Ascending aorta (tissue), 2 donors: ENCODE data around the gene CHAT. TPM values are rescaled to one million over a fixed set of nuclear protein-coding genes. Genes with fewer than 3 reads are reported as not detected.

Experiments used
- DNase-seq, 2 donors: peaks; one replicate each; pipeline ENCODE4 v3.0.0-alpha.2; 2019; ENCODE audit warnings: low spot score in 2 of 2
- H3K27ac ChIP-seq, 2 donors: fragments of 200-600 bp; sonication (generic); one replicate each; pipeline ENCODE4 v1.5.1; 2016 to 2017; ENCODE audit warnings: mild to moderate bottlenecking in 1 of 2
- H3K27me3 ChIP-seq: fragments of 200-600 bp; sonication (generic); one replicate; pipeline ENCODE4 v1.5.1; 2017
- H3K36me3 ChIP-seq, 2 donors: fragments of 200-600 bp; sonication (generic); one replicate each; pipeline ENCODE4 v1.5.1; 2016
- H3K4me1 ChIP-seq, 2 donors: fragments of 200-600 bp; sonication (generic); one replicate each; pipeline ENCODE4 v1.5.1; 2016 to 2017; ENCODE audit warnings: mild to moderate bottlenecking in 1 of 2
- H3K4me3 ChIP-seq, 2 donors: fragments of 200-600 bp; sonication (generic); one replicate each; pipeline ENCODE4 v1.5.1; 2016 to 2017; ENCODE audit warnings: mild to moderate bottlenecking in 1 of 2
- H3K9me3 ChIP-seq, 2 donors: fragments of 200-600 bp; sonication (generic); one replicate each; pipeline ENCODE4 v1.5.1; 2016
- CTCF ChIP-seq, 3 experiments: fragments of 200-600 bp in 2 of 3; fragments of 450-650 bp in 1 of 3; sonication (generic) in 2 of 3; IDR thresholded peaks; one replicate each; pipeline ENCODE4 v1.5.1; 2016 to 2019; ENCODE audit warnings: antibody characterized with exemption in 3 of 3, mild to moderate bottlenecking in 1 of 3, moderate library complexity in 1 of 3
- intact Hi-C: fragments of 100-400 bp; cut with DNase I; formaldehyde crosslinking; loops from one replicate; pipeline ENCODE4 v1.15.1; 2023
- total RNA-seq: library from RNA; depleted of rRNA; stranded (reverse); fragments of >200 nt; gene quantifications from one replicate; pipeline ENCODE4 v1.1.0, GENCODE V29; 2016

CHAT gene
- not detected for total RNA-seq

GRCh38 chr10:49613882-49614241, at the start of gene CHAT:
Gene CHAT (plus strand): TSS chr10:49614037. CDS start chr10:49614190, 153 bp downstream.
- Histone ChIP-seq H3K9me3 (no peaks in the 10 kb centered on the region), H3K27me3 (peaks cover 20% of the 10 kb centered on the region), H3K4me1 (peaks cover 3 to 4% of the 10 kb centered on the region in 2 donors), H3K36me3 (no peaks in the 10 kb centered on the region), H3K4me3 (no peak within 1 kb of the TSS), H3K27ac (no peak within 1 kb of the TSS)
- TF ChIP-seq CTCF (IDR thresholded peaks at IDR 0.05): no peak
- intact Hi-C loops: no loop called here
- DNase-seq: peak in 1 of 2 donors; percentile 19

DNA sequence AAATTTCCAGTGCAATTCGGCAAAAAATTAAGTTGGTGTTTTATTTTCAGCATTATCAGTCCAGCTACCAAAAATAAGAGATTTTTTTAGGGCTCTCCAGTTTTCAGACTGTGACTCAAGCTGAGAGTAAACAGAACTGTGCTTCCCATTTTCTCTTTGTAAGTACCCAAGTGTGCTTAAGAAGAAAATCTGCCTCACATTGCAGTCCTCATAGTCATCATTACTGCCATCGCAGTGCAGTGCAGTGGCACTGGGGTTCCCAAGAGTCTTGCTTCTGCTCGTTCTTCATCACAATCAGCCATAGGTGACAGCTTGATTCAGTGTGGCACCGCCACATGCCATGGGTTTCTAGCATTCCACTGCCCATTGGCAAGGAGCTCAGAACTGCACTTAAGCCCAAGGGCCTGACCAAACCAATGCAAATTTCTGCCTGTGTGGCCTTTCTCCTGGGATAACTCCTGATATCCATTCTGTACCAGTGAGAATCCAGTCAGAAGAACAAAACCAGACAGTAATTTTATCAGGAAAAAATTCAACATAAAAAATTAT, 49.3 kb upstream of the CHAT start:
- Histone ChIP-seq H3K9me3 (no peaks in the 10 kb centered on the region), H3K27ac (peak overlapping the region; percentile 5 to 10), H3K27me3 (no peaks in the 10 kb centered on the region), H3K4me3 (no peak overlapping the region), H3K4me1 (peaks cover 3% of the 10 kb centered on the region in 2 donors), H3K36me3 (no peaks in the 10 kb centered on the region)
- DNase-seq: no peak
- intact Hi-C loops: no loop called here
- no peak for TF ChIP-seq CTCF (IDR thresholded peaks at IDR 0.05)

GRCh38 chr10:49567810-49568209, 46.0 kb upstream of the CHAT start:
- Histone ChIP-seq H3K36me3 (no peaks in the 10 kb centered on the region), H3K27ac (no peak overlapping the region), H3K9me3 (no peaks in the 10 kb centered on the region), H3K4me3 (no peak overlapping the region), H3K4me1 (peaks cover 3% of the 10 kb centered on the region in 2 donors), H3K27me3 (no peaks in the 10 kb centered on the region)
- no peak for DNase-seq
- no peak for TF ChIP-seq CTCF (IDR thresholded peaks at IDR 0.05)
- intact Hi-C loops: no loop called here

- DNase-seq: no peak
- no peaks in the 10 kb centered on the region for H3K36me3 ChIP-seq
- intact Hi-C loops: no loop called here
- H3K4me1 ChIP-seq: peaks cover 3% of the 10 kb centered on the region in 2 donors
- no peaks in the 10 kb centered on the region for H3K9me3 ChIP-seq
- no peaks in the 10 kb centered on the region for H3K27me3 ChIP-seq
- no peak overlapping the region for H3K4me3 ChIP-seq
- H3K27ac ChIP-seq: no peak overlapping the region
- no peak for TF ChIP-seq CTCF (IDR thresholded peaks at IDR 0.05)
Measured at GRCh38 chr10:49568235-49568634, 45.6 kb upstream of the CHAT start.

DNA sequence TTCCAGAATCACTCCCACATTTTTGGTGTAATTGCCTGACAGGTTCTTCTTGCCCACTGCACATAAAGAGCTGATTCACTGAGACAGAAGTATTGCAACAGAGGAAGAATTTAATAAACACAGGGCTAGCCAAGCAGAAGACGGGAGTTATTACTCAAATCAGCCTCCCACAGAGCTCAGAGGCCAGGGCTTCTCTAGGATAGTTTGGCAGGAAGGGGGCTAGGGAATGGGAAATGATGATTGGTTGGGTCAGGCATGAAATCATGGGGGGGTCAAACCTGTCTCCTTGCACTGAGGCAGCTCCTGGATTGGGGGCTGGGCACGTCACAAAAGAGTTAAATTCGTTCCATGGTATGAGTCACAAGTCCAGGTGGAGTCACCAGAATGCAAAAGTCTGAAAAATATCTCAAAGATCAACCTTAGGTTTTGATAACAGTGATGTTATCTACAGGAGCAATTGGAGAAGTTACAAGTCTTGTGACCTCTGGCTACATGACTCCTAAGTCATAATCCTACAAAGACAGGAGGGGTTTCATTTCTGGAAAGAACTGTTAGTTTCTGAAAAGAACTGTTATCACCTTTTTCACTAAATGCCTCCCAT, 44.7 kb upstream of the CHAT start:
- no peak for DNase-seq
- H3K27me3 ChIP-seq: no peaks in the 10 kb centered on the region
- no peaks in the 10 kb centered on the region for H3K36me3 ChIP-seq
- H3K27ac ChIP-seq: no peak overlapping the region
- no peaks in the 10 kb centered on the region for H3K9me3 ChIP-seq
- intact Hi-C loops: no loop called here
- TF ChIP-seq CTCF (IDR thresholded peaks at IDR 0.05): no peak
- H3K4me3 ChIP-seq: no peak overlapping the region
- peaks cover 1 to 3% of the 10 kb centered on the region in 2 donors for H3K4me1 ChIP-seq
